NCI-H2029 (cell line): ENCODE results near the gene KIF20B.
"Not testable (repeated sequence)": the region's sequence is repeated elsewhere in the genome, so short reads cannot be mapped to it uniquely, and the experiment has no call there.

Experiments used
- DNase-seq: peaks from one replicate; lab custom pipeline; 2025; lab: John Stamatoyannopoulos, UW

Gene KIF20B

DNA sequence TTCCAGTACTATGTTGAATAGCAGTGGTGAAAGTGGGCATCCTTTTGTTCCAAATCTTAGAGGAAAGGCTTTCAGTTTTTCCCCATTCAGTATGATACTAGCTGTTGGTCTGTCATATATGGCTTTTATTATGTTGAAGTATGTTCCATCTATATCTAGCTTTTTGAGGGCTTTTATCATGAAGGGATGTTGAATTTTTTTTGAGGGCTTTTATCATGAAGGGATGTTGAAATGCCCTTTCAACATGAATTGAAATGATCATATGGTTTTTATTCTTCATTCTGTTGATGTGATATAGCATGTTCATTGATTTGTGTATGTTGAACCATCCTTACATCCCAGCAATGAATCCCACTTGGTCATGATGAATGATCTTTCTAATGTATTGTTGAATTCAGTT is 75.3 kb downstream of the KIF20B start:
- DNase-seq = no peak

DNA sequence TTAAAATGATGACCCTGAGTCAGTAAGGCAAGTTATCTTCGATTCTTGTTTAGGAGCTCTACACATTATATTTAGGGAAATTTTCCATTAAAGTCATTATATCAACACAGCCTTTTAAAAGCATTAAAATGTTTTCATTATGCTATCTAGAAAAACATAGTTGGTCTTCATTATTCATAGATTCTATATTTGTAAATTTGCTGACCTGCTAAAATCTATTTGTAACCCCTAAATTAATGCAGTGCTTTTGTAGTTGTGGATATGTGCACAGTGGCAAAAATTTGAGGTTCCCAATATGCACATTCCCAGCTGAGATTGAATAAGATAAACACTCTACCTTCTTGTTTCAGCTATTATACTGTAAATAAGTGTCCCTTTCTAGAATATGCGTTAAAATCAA is 81.1 kb downstream of the KIF20B start:
- DNase-seq = no peak

DNA sequence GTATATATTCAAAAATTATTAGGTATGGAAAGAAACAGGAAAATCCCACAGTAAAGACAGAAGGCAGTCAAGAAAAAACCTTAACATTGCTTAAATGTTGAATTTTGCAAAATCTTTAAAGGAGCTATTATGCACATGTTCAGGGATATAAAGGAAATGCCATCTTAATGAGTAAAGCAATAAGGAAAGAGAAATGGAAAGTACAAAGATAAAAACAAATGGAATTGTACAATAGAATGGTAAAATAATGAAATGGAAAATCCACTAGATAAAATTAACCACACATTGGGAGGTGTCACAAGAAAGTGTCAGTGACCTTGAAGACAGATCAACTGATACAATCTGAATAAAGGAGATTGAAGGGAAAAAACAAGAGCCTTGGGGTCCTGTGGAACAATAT is 82.0 kb downstream of the KIF20B start:
- DNase-seq = no peak

DNA sequence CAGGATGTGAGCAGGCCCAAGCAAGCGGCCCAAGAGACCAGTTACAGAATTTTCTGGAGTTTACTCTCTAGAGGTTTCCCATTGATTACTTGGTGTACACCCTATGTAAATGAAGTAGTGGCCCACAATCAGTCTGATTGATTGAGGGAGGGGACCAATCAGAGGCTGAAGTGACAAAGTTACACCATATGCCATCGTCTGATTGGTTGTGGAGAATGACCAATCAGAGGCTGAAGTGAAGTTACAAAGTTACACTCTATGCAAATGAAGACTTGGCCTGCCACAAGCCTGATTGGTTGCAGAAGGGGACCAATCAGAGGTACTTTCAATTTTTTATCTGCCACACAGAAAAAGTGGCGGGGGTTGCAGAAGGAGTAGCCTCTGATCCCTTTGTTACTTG is 83.7 kb downstream of the KIF20B start:
- no peak for DNase-seq

DNA sequence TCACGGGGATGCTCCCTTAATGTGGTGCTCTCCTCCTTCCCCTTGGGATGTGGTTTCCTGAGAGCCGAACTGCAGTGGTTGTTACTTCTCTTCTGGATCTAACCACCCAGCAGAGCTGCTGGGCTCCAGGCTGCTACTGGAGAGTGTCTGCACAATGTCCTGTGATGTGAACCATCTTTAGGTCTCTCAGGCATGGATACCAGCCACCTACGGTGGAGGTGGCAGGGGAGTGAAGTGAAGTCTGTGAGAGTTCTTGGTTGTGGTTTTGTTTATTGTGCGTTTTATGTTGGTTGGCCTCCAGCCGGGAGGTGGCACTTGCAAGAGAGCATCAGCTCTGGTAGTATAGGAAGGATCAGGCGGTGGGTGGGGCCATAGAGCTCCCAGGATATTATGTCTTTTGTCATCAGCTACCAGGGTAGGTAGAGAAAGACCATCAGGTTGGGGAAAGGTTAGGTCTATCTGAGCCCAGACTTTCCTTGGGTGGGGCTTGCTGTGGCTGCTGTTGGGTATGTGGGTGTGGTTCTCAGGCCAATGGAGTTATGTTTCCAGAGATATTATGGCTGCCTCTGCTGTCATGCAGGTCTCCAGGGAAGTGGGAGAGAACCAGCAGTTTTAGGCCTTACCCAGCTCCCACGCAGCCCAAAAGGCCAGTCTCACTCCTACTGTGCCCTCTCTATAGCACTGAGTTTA is 87.9 kb downstream of the KIF20B start:
- DNase-seq = no peak

DNA sequence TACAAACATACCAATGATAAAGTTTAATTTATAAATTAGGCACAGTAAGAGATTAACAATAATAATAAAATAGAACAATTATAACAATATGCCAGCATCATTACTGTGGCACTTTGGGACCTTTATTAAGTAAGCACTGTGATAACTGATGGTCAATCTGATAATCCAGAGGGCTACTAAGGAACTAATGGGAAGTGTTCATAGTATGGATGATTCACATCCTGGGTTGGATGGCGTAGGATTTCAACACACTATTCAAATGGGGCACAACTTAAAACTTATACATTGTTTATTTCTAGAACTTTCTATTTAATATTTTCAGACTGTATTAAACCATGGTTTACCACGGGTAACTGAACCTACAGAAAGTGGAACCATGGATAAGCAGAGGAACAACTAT is 90.8 kb downstream of the KIF20B start:
- no peak for DNase-seq

DNA sequence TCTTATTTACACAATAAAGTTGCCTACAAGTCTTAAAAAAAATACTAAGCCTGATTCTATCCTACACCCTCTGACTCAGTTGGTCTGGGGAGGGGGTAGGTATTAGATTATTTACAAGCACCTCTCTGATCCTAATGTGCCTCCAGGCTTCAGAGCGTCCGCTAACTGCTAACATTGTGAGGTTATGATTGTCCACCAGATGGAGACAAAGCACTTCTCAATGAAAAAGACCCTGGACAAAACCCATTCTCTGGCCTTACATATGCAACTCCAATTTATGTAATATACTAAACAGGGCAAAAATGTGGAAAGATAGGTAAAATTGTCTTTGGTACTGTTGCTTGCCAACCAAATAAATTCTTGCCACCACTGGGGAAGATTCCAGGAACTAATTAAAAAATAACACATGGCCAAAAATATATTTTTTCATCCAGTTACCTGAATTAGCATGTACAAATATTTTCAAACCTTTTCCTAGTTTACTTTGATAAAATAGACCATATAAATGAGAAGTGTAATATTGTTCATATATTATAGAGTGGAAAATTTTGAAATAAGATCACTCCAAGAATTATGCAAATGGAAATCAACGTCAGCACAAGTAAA is 92.4 kb downstream of the KIF20B start:
- DNase-seq = peak; percentile 16

DNA sequence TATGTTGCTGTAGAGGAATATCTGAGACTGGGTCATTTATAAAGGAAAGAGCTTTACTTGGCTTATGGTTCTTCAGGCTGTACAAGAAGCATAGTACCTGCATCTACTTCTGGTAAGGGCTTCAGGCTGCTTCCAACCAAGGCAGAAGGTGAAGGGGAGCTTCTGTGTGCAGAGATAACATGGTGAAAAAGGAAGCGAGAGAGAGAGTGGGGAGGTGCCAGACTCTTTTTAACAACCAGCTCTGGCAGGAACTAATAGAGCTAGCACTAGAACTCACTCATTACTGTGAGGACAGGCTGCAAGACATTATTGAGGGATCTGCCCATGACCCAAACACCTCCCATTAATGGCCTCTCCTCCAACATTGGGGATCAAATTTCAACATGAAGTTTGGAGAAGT is 94.5 kb downstream of the KIF20B start:
- no peak for DNase-seq

DNA sequence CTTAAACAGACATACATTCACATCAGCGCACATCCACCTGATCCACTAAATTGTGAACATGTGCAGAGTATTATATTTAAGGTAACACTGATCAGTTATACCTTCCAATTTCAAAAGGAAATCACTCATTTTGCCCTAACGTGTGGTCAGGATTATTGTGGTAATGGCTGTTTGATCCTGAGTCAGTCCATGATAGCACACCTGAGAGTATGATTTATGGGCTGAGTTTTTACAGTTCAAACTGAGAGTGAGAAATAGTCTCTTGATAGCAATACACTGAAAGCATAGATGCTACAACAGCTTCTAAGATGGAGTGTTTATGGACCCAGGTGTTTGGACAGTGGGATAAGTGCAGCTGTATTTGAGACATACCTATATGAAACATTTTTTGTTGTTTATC is 96.7 kb downstream of the KIF20B start:
- no peak for DNase-seq

DNA sequence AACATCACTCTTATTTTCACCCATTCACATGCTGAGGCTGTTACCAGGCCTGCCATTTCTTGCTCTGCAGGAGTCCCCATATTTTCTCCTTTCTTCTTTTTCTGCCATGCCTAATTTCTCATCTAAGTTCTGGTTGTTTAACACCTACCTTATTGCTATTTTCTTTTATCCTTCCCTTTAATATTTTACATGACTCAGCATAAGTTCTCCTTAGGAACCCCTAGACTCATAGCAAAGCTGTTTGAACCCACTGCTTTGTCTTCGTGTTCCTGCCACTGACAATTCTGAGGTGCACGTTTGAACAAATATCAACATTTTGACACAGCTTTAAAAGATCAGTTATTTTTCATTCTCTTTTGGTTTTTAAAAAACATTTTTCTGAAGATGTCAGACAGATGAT is 98.2 kb downstream of the KIF20B start:
- no peak for DNase-seq

DNA sequence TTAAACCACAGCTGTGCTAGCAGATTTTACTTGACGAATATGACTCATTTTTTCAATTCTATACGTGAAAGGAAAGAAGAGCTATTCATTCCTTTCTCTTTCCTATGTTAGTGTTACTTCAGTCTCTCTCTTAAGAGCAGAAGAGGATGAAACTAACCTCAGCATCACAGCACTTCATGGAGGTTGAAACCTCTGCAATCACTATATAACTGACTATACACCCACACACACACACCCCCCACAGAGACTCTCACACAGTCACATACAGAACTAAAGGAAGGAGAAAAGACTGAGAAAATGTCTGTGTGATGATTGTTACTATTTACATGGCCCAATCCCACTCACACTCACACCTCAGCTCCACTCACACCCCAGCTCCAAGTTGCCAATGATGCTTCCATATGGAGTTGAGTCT is 104.2 kb downstream of the KIF20B start:
- DNase-seq = no peak

DNA sequence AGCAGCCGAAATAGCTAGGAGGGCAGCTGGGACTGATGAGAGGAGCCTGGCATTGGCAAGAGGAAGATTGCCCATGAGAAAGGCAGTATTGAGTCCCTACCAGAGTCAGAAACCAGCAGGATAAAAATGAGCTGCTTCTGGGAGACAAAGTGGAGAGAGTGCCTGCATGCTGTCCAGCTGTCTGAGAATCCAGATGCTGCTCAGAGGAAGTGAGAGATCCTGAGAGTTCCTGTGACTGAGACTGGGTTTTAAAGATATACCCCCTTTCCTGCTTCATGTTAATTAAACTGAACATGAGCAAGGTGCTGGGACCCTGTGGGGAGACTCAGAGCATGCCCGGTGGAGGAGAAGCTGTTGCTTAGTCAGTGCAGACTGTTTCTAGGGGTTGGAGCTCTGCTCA is 107.5 kb downstream of the KIF20B start:
- DNase-seq = no peak

DNA sequence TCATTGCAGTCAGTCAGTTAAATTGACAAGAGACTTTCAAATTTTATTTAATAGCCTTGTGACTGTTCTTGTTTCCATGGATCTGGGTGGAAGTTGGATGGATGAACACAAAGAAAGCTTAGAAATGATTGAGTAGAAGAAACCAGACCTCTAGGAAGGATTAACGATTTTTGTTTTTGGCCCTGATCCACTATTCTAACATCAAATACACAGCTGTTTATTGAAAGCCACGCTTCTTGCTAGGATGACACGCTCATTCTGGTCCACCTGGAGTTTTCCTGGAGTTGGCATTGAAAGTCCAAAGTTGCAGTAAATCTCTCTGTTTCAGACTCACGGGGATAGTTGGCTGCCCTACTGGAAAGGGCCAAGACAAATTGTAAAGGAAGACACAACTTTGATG is 108.4 kb downstream of the KIF20B start:
- no peak for DNase-seq

DNA sequence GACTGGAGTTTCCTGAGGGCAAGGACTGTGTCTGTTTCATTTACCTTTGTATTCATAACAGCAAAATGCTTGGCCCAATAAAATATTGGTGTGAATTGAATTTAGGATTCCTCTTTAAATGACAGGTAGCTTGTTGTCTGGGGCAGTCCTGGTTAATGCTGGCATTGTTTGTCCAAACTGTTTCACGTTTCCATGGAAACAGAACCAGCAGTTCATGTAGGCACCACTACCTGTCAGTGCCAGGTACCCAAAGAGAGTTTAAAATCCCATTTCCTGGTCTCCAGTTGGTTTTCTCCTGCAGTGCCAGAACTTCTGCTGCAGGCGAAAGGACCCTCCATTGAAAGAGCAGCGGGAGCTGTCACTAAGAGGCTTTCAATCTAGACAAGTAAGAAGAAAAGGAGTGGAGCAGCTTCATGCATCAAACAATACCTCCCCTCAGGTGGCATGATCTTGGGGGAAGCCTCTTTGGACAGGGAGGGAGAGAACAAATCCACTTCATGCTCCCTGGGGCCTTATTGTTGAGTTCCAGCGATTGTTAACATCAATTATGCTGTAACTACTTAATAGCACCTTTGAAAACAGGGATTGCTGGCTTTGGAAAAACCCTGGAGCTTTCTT is 109.6 kb downstream of the KIF20B start:
- DNase-seq = peak; percentile 4

DNA sequence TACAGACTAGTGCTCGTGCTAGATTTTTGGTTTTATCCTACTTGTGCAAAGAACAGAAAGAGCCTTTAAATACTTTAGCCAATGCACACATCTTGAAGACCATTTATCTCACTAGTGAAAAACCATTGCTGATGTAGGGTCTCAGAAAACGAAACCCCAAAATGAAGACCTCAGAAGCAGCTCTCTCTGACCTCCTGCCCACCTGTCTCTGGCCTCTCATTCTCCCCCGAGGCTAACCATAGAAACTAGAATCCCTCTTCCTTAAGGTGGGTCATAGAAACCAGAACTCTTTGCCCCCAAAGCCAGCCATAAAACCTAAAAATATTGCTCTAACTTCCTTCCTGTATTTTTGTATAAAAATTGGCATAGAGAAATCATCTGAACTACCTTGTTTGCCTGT is 112.2 kb downstream of the KIF20B start:
- DNase-seq = no peak

DNA sequence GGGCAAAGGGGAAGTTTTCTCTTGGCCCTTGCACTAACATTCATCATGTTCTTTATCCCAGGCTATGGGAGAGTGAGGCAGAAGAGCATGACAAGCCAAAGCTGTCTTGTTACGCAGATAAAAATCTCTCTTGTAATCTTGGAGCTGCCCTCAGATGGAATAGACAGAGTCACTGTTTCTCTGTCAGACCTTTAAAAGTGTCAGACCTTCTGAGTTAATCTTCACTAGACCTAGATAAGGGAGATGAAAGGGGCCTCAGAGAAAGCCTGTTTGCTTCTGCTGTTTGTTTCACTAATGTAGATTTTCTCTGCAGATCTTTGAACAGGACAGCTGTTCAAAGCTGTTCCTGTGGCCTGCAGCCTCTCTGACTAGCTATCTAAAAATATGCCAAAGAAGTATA is 112.9 kb downstream of the KIF20B start:
- DNase-seq = no peak

DNA sequence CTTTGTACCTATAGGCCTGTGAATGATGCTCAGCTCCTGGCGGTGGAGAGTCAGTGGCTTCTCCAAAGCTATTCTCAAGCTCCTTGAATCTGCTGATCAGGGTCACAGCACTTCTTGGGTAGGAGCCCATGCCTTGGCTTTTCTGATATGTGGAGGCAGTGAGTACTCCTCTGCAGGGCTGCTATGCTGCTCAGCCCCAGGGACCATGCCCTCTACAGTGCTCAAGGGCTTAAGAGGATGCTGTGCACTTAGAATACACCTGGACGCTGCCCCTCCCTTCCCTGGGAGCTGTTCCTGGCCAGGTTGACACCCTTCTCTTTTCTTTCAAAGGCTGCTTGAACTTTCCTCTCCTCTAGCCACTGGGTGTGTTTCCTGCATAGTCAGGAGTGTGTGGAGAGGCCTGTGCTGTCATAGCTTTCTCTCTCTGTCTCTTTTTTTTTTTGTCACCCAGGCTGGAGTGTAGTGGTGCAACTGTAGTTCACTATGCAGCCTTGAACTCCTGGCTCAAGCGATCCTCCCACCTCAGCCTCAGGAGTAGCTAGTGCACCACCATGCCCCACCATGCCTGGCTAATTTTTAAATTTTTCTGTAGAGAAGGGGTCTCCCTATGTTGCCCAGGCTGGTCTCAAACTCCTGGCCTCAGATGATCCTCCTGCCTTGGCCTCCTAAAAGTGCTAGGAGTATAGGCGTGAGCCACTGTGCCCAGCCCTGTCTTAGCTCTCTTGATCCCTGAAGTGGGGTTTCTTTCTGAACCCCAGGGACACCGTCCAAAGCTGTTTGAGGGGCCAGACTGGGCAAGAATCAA is 113.9 kb downstream of the KIF20B start:
- DNase-seq = no peak

DNA sequence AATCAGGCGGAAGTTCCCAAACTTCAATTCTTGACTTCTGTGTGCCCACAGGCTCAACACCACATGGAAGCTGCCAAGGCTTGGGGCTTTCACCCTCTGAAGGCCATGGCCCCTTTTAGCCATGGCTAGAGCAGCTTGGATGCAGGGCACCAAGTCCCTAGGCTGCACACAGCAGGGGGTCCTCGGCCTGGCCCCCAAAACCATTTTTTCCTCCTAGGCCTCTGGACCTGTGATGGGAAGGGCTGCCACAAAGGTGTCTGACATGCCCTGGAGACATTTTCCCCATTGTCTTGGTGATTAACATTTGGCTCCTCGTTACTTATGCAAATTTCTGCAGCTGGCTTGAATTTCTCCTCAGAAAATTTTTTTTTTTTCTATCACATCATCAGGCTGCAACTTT is 117.6 kb downstream of the KIF20B start:
- DNase-seq = not testable (repeated sequence)
